ENCODE results near the gene MAPK4.

GRCh38 chr18:50720325-50720674 lies 160.4 kb downstream of the MAPK4 start:
- TF ChIP-seq EZH2 (IDR thresholded peaks at IDR 0.05; ENCODE audit: borderline replicate concordance, low read length) (no peak), CTCF (IDR thresholded peaks at IDR 0.05; ENCODE audit: low read length) (no peak)
